NCI-H187 treated with DMSO at 0.1 percent for 48 hours (cell line): Measurements from ENCODE around the gene TSEN54.

Experiments used
- DNase-seq: peaks from one replicate; lab custom pipeline; 2025; lab: John Stamatoyannopoulos, UW

Gene TSEN54

DNA sequence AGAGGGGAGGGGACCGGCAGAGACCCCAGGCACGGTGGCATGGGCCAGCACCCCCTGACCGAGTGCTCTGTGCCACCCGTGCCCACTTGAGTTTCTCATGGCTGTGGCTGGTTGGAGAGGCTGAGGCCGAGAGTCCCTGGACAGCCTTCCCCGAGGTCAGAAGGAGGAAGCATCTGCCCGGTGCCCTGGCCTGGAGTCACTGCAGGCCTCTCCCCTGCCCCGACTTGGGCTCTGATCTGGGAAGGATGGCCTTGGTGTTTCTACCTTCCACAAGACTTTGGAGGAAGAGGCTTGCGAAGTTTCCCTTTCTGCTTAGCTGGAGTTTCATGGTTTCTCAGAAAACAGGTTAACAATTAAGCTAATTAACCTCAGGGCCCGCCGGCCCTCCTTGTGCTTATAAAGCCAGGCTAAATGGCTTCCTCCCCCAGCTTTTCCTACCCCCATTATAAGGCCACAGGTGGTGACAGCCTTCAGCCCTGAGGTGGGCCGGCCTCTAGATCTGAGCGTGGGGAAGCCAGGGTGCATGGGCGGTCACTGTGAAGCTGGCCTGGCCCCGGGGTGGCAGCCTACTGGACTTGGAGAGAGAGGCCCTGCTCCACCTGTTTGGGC, 26.5 kb downstream of the TSEN54 start:
- no peak for DNase-seq

DNA sequence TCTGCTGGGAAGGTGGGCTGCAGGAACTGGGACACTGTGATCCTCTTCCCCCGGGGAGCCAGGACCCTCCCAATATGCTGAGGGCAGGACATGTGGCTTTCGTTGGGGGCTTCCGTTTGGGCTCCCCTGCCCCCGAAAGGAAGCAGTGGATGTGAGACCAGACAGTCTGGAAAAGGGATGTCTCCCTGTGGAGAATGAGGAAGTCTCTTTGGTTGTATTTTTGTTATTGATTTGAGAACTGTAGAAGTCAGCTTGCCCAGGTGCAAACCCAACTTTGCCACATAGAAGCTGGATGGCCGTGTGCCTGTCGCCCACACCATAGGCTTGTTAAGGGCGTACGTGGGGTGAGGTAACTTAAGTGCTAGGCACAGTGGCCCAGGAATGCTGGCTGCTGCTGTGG, 27.9 kb downstream of the TSEN54 start:
- no peak for DNase-seq

DNA sequence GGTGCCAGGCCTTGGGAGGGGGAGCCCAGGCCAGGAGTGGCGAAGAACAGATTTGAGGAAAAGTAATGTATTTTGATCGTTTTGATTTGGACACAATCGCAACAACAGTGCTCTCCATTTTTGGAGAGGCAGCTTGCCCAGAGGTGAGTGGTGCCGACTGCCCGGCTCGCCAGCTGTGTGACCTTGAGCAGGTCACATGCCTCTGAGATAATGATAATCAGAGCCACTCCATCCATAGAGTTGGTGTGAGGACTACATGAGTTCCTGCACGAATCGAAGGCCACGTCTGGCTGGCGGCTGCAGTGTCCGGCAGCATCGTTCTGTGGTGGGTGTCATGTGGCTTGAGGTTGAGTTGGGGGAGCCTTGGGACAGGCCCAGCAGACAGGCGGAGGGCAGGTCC, 29.9 kb downstream of the TSEN54 start:
- no peak for DNase-seq

DNA sequence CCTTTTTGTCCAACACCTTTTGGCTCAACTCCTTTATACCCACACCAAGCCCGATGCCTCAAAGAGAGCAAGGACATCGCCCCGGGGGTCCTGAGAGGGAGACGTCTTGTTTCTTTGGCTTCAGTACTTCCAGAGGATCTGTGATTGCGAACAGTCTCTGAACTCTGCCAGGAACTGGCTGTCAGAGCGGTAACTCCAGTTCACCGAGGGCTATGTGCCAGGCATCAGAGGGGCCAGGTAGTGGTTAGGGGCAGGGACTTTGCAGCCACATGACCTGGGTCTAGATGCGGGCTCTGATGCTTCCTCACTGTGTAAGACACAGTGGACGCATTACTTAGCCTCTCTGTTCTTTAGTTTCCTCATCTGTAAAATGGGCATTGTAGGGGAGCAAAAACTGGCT, 30.8 kb downstream of the TSEN54 start:
- DNase-seq = no peak

DNA sequence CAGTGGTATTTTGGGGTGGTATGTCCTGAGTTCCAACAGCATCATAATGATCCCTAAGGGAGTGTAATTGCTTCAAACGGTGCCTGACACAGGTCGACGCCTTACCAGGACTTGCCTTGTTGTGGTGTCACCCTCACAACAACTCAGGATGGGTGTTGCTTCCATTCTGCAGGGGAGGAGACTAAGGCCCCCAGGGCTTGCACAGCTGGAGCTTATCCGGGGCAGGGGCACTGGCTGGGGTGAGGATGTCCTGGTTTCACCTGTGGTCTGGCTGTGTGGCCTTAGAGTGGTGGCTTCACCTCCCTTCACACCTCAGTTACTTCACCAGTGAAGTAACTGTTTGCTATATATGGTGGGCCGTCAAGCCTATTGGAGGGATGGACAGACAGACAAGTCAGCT, 32.5 kb downstream of the TSEN54 start:
- DNase-seq = no peak

DNA sequence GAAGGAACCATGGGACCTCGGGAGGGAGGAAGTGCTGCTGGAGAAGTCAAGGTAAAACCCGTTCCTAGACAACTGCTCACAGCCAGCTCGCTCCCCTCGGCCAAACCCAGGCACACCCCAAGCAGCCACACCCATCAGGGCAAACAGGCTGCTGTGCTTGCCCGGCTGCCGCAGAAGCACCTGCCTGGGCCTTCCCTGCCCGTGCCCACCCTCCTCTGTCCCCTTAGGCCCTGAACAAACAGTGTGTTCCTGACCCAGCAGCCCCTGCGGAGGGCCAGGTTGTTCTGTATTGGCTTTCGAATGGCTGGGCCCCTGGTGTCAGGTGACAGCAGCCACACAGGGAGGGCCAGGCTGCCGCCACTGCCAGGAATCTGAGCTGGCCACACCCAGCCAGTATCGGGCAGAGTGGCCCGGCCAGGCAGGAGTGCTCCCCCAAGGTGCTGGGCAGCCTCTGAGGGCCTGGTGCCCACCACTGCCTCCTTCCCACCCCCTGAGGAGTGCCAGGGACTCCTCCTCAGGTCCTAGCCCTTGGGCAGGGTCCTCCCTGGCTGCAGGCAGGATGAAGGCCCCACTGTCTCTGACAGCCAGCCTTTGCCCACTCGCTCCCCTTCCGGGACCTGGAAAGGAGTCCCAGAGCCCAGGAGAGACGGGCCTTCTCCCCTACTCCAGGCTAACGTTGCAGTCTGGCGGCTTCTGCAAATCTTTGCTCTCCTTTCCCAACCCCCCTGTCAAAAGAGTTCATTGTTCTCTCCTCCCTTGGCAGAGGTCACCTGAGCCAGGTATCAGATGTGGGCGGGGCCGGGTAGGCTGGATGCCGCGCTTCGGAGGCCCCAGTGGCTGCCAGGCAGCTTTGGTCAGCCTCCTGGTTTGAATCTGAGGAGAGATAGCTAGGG, 33.2 kb downstream of the TSEN54 start:
- peak; percentile 42 for DNase-seq

DNA sequence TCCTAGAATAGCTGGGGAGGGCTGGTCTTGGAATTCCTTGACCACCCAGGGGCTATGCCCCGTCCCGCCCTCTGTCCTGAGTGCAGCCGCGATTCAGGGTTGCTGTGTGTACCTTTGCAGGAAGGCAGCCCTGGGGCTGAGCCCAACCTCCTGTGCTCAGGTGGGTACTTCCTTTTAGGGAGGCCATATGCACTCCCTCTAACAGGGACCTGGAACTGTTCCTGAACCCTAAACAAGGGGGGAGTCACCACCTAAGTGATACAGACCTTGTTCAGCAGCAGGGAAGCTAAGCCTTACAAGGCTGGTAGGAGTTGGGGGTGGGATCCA, 33.8 kb downstream of the TSEN54 start:
- DNase-seq = no peak

DNA sequence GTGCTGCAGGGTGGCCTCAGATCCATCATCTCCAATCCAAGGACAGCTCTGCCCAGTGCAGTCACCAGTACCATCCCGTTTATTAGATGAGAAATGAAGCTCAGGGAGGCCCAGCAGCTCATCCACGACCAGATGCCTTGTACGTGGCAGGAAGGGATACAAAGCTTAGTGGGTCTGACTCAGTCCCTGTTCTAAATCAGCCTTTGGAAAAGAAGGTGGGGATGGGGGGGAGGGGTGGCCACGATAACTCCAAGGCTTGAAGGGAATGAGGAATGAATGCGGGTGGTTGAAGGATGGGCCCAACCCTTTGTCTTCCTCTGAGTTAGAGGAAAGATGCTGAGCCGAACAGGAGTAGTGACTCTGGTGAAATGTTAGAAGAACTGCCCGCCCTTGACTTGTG, 34.9 kb downstream of the TSEN54 start:
- no peak for DNase-seq

DNA sequence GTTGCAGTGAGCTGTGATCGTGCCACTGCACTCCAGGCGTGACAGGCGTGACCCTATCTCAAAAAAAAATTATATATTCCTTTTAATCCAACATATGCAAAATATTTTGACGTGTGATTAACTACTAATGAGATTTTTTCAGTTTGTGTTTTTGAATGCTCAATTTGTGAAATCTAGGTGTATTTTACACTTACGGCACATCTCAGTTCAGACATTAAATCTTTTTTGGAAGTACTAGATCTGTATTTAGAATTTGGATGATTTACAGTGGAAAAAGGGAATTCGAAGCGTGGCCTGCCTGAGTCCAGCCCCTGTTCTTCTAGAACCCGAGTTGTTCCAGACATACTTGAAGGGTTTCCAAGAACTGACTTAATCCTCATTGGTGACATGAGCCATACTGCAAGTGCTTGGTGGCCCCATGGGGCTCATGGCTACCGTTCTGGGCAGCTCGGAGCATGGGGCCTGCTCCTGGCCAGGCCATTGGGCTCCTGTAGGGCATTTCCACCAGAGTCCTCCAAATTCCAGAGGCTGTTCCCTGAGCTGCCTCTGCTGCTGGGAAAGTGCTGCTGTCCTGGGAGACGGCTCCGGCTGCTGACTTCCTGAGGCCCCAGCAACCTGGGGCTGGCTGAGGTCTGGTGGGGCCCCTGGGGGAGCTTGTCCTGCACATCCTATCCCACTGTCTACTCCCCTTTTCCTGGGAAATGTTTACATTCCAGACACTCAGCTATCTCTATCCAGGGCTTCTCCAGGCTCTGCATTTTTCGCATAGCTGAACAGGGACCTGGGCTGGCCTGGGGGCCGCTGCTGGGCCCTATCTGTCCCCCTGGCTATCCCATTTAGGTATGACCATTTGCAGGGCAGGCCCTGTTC, 36.3 kb downstream of the TSEN54 start:
- DNase-seq = no peak

DNA sequence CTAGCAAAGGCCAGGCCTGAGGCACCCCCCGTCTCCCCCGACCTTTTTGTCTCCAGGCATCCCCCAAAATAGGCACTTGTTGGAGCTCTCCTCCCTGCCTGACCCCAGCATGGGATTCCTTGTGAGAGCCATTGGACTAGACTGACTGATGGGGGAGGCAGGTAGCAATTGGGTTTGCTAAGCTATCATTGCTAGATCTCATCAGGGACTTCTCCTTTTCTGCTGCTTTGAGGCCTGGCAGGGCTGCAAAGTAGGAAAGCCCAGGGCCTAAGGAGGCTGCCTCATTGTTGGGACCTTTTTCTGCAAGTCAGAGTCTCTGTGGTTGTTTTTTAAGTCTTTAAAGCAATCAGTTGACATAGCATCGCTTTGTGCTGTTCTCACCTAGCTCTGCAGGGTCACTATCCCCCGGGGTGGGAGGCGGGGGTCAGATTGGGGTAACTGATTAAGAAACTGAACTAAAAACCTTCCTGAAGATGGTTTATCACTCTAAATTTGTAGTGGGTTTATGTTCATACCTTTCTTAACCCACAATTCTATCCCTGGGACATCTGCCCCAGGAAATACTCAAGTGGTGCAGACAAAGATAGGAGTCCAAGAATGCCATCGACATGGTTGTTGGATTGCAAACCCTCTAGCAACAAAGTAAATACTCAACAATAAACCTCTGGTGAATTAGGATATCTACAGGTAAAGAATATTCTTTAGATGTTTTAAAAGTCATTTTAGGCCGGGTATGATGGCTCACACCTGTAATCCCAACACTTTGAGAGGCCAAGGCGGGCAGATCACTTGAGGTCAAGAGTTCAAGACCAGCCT, 37.2 kb downstream of the TSEN54 start:
- no peak for DNase-seq

DNA sequence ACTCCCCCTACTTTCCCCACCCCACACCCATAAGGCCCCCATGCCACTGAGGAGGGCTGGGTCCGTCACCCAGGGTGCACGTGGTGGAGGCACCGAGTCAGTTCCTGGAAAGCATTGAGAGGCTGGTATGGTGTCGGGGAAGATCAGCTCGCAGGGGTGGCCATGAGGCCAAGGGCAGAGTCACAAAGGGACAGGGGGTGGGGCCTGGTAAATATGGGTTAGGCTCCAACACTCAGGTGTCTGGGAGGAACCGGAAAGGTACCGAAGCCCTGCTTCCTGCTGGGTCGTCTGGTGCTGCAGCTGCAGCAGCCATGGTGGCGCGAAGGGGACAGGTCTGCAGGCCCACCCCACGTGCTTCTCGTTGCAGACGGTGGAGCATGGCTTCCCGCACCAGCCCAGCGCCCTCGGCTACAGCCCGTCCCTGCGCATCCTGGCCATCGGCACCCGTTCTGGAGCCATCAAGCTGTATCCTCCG, 39.4 kb downstream of the TSEN54 start:
- no peak for DNase-seq

DNA sequence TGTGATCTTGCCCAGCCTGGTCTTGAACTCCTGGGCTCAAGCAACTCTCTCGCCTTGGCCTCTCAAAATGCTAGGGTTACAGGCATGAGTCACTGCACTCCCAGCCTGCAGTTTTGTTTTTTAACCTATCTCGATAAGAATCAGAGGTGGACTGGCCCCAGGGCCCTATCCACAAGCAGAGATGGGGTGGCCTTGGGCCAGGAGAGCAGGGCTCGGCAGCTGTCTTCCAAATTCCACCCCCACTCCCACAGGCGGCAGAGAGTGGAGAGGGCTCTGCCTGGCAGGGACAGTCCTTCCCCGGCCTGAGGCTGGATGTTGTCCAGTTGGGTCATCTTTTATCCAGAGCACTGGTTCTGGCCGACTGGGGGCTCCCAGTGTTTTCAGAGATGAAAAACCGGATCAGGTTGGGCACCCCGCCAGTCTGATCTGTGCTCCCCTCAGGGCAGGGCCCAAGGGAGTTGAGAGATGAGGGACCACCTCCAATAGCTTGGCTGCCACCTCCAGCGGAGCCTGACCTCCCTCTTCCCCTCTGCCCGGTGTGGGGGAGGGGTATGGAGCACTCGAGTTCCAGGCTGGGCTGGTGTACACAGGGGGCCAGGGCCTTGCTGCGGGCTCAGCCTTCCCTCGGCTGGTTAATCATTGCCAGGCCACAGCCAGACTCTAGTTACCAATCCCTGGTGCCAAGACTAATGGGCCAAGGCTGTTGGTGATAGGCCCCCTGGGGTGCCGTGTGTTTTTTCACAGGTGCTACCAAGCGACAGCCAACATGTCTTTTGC, 40.9 kb downstream of the TSEN54 start:
- no peak for DNase-seq

DNA sequence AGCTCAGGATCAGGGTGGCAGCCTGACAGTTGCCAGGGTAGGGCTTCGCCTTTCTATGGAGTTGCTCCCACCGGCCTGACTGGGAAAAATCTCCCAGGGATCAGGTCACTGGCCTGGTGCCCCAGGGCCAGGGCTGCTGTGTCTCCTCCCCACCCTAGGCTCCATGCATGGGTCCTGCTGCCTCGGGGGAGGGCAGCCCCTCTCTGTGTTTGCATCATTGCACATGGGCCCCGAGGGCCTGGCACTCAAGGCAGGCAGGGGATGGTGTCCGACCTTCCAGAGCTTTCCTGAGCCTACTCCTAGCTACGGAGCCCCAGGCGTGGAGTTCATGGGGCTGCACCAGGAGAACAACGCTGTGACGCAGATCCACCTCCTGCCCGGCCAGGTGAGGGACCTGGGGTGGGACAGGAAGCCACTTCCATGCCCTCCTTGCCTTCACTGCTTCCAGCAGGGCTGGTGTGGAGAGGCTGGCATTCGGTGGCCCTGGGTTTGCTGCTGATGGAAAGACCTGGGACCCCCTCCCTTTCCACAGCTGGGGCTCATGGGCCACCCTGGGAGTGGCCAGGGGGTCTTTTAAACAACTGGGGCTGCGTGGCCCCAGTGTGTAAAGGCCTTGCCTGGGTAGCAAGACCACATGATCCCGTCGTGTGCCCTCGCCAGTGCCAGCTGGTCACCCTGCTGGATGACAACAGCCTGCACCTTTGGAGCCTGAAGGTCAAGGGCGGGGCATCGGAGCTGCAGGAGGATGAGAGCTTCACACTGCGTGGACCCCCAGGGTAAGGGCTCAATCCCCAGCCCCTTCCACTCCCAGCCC, 41.7 kb downstream of the TSEN54 start:
- no peak for DNase-seq

DNA sequence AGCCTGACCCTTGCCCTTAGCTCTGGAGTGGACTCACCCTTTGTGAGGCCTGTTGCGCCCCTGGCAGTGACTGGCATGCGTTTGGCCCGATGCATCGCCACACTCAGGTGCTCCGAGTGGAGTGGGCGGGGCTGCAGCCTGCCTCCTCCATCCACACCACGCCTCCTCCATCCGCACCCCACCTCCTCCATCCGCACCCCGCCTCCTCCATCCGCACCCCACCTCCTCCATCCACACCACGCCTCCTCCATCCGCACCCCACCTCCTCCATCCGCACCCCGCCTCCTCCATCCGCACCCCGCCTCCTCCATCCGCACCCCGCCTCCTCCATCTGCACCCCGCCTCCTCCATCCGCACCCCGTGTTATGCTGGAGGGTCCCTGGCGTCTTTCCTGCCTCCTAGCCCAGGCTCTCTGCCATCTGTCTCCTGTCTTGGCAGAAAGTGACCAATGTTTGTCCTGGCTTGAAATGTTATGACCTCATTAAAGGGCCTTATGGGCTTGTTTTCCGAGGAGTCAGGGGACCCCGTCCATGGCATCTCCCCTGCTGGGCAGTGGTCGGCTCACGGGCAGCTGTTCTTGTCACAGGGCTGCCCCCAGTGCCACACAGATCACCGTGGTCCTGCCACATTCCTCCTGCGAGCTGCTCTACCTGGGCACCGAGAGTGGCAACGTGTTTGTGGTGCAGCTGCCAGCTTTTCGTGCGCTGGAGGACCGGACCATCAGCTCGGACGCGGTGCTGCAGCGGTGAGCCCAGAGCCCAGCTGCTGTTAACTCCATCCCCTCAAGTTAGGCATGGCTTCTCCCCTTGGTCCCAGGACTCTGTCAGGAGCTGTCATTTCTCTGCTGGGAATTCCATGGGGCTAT, 42.6 kb downstream of the TSEN54 start:
- DNase-seq = no peak

DNA sequence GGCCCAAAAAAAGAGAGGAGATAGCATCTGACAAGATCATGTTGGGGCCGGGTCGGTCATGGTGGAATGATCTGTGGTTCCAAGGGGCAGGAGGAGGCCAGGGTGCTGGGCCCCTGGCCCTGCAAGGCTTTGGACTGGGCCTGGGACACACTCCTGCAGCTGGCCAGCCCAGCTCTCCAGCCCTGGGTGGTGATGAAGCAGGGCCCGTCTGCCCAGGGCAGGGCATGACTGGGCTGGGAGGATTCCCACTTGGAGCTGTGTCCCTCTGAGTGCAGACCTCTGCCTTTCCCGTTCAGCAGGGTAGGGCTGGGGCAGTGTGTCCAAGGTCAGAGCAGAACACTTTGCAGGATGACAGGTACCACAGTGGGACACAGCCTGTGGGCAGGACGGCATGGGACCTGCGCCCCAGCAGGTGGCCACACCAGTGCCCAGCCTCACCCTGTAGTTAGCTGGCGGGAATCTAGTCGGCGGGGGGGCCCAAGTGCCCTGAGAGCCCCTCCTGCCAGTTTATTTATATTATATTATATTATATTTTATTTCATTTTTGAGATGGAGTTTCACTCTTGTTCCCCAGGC, 43.7 kb downstream of the TSEN54 start:
- DNase-seq = no peak

DNA sequence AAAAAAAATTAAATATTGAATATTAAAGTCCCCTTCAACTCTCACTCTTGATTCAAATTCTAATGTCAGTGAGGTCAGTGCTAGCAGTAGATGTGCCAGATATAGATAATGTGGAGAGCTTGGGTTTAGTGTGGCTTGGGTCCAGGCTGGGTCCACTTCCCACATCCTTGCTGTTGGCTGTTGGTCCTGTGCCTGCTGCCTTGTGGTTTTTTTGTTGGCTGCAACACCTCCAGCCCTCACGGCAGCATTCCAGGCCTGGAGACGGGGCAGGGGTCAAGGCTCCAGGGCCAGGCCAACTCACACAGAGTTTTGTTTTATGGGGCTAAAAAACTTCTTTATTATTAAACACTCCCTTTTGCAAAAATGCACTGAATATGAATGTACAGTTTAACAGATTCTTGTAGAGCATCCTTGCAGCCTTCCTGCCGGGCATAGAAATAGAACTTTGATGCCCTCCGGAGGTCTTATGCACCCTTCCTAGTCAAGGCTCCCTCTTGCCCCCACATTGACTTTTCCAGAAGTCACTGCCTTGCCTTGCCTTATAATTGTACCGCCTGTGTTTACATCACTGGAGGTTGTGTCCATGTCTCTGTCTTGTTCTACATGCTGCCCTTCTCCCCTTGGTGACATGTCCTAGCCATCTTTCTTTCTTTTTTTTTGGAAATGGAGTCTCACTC, 45.7 kb downstream of the TSEN54 start:
- DNase-seq = no peak

DNA sequence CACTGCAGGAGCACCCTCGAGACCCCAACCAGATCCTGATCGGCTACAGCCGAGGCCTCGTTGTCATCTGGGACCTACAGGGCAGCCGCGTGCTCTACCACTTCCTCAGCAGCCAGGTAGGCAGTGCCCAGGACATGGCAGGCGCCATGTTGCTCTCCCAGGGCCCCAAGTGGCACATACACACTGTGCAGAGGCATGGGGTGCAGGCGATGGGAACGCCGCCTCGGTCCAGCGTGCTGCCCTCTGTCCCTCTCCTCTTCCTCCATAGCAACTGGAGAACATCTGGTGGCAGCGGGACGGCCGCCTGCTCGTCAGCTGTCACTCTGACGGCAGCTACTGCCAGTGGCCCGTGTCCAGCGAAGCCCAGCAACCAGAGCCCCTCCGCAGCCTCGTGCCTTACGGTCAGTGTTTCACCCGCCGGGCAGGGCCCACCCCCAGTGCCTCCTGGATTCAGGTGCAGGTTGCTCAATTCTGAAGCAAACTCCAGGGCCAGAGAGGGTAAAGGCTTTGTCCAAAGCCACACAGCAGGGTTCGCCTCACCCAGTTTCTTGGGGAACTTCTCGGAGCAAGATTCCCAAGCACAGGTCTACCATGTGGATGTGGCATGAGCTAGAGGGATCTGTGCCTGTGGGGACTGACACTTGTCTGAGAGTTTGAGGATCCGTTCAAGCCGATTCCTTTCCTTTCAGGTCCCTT, 46.9 kb downstream of the TSEN54 start:
- DNase-seq = no peak

DNA sequence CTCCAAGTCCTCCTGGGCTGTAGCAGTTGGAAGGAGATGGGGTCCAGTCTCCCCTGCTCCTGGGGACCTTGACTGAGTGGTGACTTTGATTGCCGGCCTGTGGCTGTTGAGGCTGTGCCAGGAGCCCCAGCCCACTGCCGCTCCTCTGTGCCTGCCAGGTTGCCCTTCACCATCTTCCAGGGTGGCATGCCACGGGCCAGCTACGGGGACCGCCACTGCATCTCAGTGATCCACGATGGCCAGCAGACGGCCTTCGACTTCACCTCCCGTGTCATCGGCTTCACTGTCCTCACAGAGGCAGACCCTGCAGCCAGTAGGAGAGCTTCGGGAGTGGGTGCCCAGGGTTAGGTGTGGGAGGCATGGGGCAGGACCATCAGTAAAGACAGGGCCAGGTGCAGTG, 47.9 kb downstream of the TSEN54 start:
- no peak for DNase-seq
